ENCODE data around the gene METTL15.

DNA sequence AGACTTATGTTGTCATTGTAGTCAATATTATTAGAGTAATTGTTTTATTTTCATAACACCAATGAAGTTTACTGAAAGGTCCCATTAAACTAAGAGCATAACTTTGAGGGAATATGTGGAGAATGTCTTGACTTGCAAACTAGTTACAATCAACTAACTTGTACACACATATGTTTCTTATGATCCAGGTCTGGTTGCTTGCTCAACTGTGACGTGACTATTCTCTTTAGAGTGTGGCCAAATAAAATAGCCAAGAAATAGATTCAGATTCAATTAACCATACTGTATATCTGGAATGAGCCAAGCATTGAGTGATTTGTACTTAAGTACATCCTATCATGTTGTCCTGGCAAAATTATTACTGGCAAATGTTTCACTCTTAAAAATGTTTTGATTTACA is 101.7 kb downstream of the METTL15 start:
- TF ChIP-seq, protein P1, sequence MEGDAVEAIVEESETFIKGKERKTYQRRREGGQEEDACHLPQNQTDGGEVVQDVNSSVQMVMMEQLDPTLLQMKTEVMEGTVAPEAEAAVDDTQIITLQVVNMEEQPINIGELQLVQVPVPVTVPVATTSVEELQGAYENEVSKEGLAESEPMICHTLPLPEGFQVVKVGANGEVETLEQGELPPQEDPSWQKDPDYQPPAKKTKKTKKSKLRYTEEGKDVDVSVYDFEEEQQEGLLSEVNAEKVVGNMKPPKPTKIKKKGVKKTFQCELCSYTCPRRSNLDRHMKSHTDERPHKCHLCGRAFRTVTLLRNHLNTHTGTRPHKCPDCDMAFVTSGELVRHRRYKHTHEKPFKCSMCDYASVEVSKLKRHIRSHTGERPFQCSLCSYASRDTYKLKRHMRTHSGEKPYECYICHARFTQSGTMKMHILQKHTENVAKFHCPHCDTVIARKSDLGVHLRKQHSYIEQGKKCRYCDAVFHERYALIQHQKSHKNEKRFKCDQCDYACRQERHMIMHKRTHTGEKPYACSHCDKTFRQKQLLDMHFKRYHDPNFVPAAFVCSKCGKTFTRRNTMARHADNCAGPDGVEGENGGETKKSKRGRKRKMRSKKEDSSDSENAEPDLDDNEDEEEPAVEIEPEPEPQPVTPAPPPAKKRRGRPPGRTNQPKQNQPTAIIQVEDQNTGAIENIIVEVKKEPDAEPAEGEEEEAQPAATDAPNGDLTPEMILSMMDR (IDR thresholded peaks at IDR 0.05) = no peak
- no peak for TF ChIP-seq POLR2A (IDR thresholded peaks at IDR 0.05)
